ENCODE data around the gene KLHL3. TPM values are rescaled to one million over a fixed set of nuclear protein-coding genes. Genes with fewer than 3 reads are reported as not detected.

KLHL3 gene
- total RNA-seq, 4 donors from 2014 or later = 1.0 to 3.0 (median 2.1) TPM

DNA sequence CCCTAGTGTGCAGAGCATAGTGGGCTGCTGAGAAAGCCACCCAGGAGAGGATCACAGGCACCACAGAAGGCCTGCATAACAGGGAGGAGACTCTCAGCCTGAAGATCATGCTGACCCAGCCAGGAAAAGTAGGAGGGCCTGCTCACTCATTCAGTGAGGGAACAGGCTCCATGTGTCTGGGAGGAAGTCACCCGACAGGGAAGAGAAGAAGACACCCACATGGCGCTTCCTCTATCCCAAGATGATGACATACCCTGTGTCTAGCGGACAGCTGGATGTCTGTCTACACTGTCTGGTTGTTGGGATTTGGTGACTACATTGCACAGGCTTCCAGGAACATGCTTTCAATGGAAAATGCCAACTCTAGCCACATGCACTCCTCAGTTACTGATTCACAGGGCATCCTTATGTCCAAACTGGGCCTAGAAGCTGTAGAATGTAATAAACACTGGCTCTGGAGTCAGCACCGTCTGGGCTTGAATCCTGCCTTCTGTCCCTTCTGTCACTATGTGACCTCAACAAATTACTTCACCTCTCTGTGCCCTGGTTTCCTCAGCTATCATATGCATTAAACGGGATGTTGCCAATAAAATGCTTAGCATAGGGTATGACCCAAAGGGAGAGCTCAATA, 47.6 kb downstream of the KLHL3 start:
- no peak for TF ChIP-seq POLR2A (IDR thresholded peaks at IDR 0.05)
- TF ChIP-seq, protein P1, sequence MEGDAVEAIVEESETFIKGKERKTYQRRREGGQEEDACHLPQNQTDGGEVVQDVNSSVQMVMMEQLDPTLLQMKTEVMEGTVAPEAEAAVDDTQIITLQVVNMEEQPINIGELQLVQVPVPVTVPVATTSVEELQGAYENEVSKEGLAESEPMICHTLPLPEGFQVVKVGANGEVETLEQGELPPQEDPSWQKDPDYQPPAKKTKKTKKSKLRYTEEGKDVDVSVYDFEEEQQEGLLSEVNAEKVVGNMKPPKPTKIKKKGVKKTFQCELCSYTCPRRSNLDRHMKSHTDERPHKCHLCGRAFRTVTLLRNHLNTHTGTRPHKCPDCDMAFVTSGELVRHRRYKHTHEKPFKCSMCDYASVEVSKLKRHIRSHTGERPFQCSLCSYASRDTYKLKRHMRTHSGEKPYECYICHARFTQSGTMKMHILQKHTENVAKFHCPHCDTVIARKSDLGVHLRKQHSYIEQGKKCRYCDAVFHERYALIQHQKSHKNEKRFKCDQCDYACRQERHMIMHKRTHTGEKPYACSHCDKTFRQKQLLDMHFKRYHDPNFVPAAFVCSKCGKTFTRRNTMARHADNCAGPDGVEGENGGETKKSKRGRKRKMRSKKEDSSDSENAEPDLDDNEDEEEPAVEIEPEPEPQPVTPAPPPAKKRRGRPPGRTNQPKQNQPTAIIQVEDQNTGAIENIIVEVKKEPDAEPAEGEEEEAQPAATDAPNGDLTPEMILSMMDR (IDR thresholded peaks at IDR 0.05) = no peak
- intact Hi-C loops (cut with DNase I; ENCODE audit: low total_unique reads) = no loop called here
- H3K4me3 ChIP-seq (ENCODE audit: low read depth, poor library complexity, severe bottlenecking) = no peak overlapping the region
- 64 to 71% methylated on average over 5 of the region's 5 CpGs for WGBS, 2 donors
- no peak for DNase-seq (ENCODE audit: low spot score in 2 of 2)

DNA sequence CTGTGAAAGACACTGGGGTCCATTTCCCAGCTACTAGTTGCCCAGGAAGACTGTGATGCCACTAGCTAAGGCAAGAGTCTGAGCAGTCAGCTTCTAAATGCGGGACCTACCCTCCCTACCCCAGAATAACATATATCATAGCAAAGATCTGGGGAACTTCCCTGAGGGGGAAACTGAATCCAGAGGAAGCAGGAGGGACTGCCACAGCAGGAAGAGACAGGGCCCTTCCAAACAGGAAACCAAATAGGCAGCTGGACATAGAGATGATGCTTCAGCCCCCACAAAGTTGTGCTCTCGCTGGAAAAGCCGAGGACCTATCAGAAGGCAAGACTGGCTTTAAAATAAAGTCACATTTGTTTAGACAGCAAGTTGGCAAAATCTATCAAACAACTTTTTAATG, 51.1 kb downstream of the KLHL3 start:
- TF ChIP-seq, protein P1 (IDR thresholded peaks at IDR 0.05) = no peak
- no peak for TF ChIP-seq POLR2A (IDR thresholded peaks at IDR 0.05)
- no peak for DNase-seq (ENCODE audit: low spot score in 2 of 2)
- 85 to 88% methylated on average over 3 of the region's 3 CpGs for WGBS, 2 donors
- intact Hi-C loops (cut with DNase I; ENCODE audit: low total_unique reads) = no loop called here
- H3K4me3 ChIP-seq (ENCODE audit: low read depth, poor library complexity, severe bottlenecking) = no peak overlapping the region

DNA sequence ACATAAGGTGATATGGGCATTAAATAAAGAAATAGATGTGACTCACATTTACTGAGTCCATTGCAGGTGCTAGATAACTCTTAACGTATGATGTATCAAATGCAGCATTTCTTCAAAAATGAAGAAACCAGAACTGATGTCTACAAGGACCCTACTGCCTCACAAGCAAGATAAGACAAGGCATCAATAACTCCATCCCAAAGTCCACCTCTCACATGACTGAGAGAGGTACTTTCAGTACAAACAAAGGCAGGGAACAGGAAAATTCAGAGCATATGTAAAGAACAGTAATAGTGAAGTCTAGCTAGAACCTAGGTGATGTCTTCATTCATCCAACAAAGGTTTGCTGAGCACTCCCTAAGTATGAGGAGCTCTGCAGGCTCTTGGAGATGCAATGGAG, 54.7 kb downstream of the KLHL3 start:
- intact Hi-C loops (cut with DNase I; ENCODE audit: low total_unique reads) = no loop called here
- TF ChIP-seq, protein P1 (IDR thresholded peaks at IDR 0.05) = no peak
- TF ChIP-seq POLR2A (IDR thresholded peaks at IDR 0.05) = no peak
- H3K4me3 ChIP-seq (ENCODE audit: low read depth, poor library complexity, severe bottlenecking) = no peak overlapping the region
- DNase-seq (ENCODE audit: low spot score in 2 of 2) = no peak
- 97% methylated on average over 1 of the region's 1 CpG for WGBS, 2 donors

DNA sequence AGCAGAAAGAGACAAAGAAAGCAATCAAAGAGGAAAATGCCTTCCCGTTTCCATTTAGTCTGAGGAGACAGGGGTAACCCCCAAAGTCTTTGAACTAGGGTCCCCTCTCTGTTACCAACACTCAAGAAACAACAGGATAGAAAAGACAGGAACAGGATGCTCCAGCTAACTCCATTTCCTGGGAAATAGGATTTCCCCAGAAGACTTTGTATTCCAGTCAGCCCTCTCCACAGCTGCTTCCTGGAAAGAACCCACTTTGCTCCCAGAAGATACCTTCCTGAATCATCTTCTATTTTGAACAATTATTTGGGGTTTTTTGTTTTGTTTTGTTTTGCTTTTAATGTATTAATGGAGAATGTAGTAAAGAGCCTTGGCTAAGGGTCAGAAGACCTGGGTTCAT, 56.0 kb downstream of the KLHL3 start:
- intact Hi-C loops (cut with DNase I; ENCODE audit: low total_unique reads) = no loop called here
- WGBS, 2 donors = 84 to 88% methylated on average over 1 of the region's 1 CpG
- no peak for DNase-seq (ENCODE audit: low spot score in 2 of 2)
- no peak for TF ChIP-seq POLR2A (IDR thresholded peaks at IDR 0.05)
- TF ChIP-seq, protein P1 (IDR thresholded peaks at IDR 0.05) = no peak
- no peak overlapping the region for H3K4me3 ChIP-seq (ENCODE audit: low read depth, poor library complexity, severe bottlenecking)

DNA sequence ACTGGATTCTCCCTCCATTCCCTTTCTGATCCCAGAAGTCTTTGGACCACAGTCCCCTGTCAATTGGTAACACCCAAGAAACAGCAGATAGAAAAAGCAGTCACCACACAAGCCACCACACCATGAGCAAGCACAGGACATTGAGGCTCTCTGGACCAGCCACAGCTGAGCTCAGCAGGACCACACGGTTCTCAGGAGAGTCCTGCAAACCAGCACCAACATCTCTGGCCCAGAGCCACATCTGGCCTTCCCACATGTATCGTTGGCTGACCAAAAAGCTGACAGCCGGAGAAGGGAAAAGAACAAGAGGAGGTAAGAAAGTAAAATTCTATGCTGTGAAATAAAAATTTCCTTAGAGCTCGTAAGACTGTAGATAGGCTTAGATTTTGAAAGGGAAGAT, 56.7 kb downstream of the KLHL3 start:
- peak in 1 of 2 donors; percentile 54 for DNase-seq (ENCODE audit: low spot score in 2 of 2)
- no peak overlapping the region for H3K4me3 ChIP-seq (ENCODE audit: low read depth, poor library complexity, severe bottlenecking)
- TF ChIP-seq POLR2A (IDR thresholded peaks at IDR 0.05) = no peak
- TF ChIP-seq, protein P1 (IDR thresholded peaks at IDR 0.05) = no peak
- intact Hi-C loops (cut with DNase I; ENCODE audit: low total_unique reads) = no loop called here
- whole genome bisulfite sequencing, 2 donors = 81 to 85% methylated on average over 4 of the region's 4 CpGs

DNA sequence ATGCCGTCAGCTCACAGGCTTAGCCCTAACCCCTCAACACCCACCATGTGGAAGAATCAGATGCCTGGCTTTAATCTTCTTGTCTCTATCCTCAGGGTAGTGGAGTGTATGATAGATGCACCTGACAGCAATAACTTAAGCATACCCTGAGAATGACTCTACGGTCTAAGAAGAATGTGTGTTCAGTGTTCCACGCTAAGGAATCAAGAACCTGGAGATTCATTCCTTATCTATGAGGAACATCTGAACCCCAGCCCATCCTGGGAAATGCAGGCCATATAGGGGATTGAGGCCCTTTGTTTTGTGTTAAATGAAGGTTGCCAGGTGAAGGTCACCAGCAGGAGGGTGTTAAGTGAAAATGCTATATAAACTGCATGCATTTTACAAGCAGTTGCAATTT, 63.0 kb downstream of the KLHL3 start:
- no peak for DNase-seq (ENCODE audit: low spot score in 2 of 2)
- TF ChIP-seq, protein P1 (IDR thresholded peaks at IDR 0.05) = no peak
- TF ChIP-seq POLR2A (IDR thresholded peaks at IDR 0.05) = no peak
- 57 to 82% methylated on average over 3 of the region's 3 CpGs for WGBS, 2 donors
- no peak overlapping the region for H3K4me3 ChIP-seq (ENCODE audit: low read depth, poor library complexity, severe bottlenecking)
- intact Hi-C loops (cut with DNase I; ENCODE audit: low total_unique reads) = no loop called here
